Mucosa of descending colon (tissue), 3 donors: ENCODE results near the gene STAC3. TPM values are rescaled to one million over a fixed set of nuclear protein-coding genes. Genes with fewer than 3 reads are reported as not detected.

Source experiments
- ATAC-seq: fragments of 200-7000 bp; cut with Tn5 transposase; one replicate; pipeline ENCODE4 v1.9.1; 2020; ENCODE audit warnings: mild to moderate bottlenecking, moderate library complexity
- DNase-seq, 3 donors: peaks; one replicate each; pipeline ENCODE4 v3.0.0-alpha.2; 2020
- H3K36me3 ChIP-seq: fragments of 200-600 bp; one replicate; pipeline ENCODE4 v1.8.0; 2021; ENCODE audit warnings: low read depth, mild to moderate bottlenecking
- H3K4me1 ChIP-seq: fragments of 200-600 bp; one replicate; pipeline ENCODE4 v1.8.0; 2021; ENCODE audit warnings: low read depth, mild to moderate bottlenecking
- H3K4me3 ChIP-seq: fragments of 200-600 bp; one replicate; pipeline ENCODE4 v1.8.0; 2021; ENCODE audit warnings: mild to moderate bottlenecking
- H3K9me3 ChIP-seq: fragments of 200-600 bp; one replicate; pipeline ENCODE4 v1.8.0; 2021; ENCODE audit warnings: mild to moderate bottlenecking
- intact Hi-C, 2 donors: fragments of 100-400 bp; cut with DNase I in 1 of 2; cut with micrococcal nuclease in 1 of 2; formaldehyde crosslinking; loops; one replicate each; pipeline versions ENCODE4 v1.11.0 to v1.11.1; 2022; cut with DNase I, micrococcal nuclease
- total RNA-seq, 3 donors: library from RNA; stranded (reverse); fragmentation: NEBNext Ultra II Directional in 2 of 3; extraction: Animal tissue kit (Norgen Biotek cat#: 25700) in 2 of 3; gene quantifications; one replicate each; pipeline versions ENCODE4 v1.2.1 to v1.2.4, GENCODE V29; 2021 to 2023
- TF ChIP-seq, protein P1 (sequence below): fragments of 200-600 bp; IDR thresholded peaks from one replicate; pipeline ENCODE4 v1.8.0; 2022; ENCODE audit warnings: antibody characterized with exemption, mild to moderate bottlenecking
- donor health status: DM: no; HTN: no; CAD: no; lungs with moderate emphysema.
- donor health status: DM: no; HTN: no; CAD: no.
- donor health status: DM: no; HTN: yes; CAD: no.

The STAC3 gene
- total RNA-seq, 3 donors from 2014 or later: 2.4 to 4.3 (median 3.3) TPM

- intact Hi-C loops: no loop called here
- Histone ChIP-seq H3K4me1 (peaks cover 8% of the 10 kb centered on the region), H3K4me3 (no peak overlapping the region), H3K9me3 (no peaks in the 10 kb centered on the region), H3K36me3 (no peaks in the 10 kb centered on the region)
- no peak for DNase-seq
- no peak for ATAC-seq
- TF ChIP-seq, protein P1, sequence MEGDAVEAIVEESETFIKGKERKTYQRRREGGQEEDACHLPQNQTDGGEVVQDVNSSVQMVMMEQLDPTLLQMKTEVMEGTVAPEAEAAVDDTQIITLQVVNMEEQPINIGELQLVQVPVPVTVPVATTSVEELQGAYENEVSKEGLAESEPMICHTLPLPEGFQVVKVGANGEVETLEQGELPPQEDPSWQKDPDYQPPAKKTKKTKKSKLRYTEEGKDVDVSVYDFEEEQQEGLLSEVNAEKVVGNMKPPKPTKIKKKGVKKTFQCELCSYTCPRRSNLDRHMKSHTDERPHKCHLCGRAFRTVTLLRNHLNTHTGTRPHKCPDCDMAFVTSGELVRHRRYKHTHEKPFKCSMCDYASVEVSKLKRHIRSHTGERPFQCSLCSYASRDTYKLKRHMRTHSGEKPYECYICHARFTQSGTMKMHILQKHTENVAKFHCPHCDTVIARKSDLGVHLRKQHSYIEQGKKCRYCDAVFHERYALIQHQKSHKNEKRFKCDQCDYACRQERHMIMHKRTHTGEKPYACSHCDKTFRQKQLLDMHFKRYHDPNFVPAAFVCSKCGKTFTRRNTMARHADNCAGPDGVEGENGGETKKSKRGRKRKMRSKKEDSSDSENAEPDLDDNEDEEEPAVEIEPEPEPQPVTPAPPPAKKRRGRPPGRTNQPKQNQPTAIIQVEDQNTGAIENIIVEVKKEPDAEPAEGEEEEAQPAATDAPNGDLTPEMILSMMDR: no peak
These were observed 39.9 kb downstream of the STAC3 start for GRCh38 chr12:57210926-57211692.

- TF ChIP-seq, protein P1: no peak
- DNase-seq: no peak
- Histone ChIP-seq H3K9me3 (no peaks in the 10 kb centered on the region), H3K36me3 (no peaks in the 10 kb centered on the region), H3K4me3 (no peak overlapping the region), H3K4me1 (peaks cover 3% of the 10 kb centered on the region)
- ATAC-seq: no peak
- intact Hi-C loops: no loop called here
These were observed 40.5 kb downstream of the STAC3 start for GRCh38 chr12:57210461-57210860.

GRCh38 chr12:57209916-57210315 is 41.1 kb downstream of the STAC3 start:
- DNase-seq (peak in 1 of 3 donors; percentile 44), ATAC-seq (no peak)
- Histone ChIP-seq H3K36me3 (no peaks in the 10 kb centered on the region), H3K9me3 (no peaks in the 10 kb centered on the region), H3K4me1 (peaks cover 3% of the 10 kb centered on the region), H3K4me3 (no peak overlapping the region)
- intact Hi-C loops: no loop called here
- TF ChIP-seq, protein P1: no peak

DNA sequence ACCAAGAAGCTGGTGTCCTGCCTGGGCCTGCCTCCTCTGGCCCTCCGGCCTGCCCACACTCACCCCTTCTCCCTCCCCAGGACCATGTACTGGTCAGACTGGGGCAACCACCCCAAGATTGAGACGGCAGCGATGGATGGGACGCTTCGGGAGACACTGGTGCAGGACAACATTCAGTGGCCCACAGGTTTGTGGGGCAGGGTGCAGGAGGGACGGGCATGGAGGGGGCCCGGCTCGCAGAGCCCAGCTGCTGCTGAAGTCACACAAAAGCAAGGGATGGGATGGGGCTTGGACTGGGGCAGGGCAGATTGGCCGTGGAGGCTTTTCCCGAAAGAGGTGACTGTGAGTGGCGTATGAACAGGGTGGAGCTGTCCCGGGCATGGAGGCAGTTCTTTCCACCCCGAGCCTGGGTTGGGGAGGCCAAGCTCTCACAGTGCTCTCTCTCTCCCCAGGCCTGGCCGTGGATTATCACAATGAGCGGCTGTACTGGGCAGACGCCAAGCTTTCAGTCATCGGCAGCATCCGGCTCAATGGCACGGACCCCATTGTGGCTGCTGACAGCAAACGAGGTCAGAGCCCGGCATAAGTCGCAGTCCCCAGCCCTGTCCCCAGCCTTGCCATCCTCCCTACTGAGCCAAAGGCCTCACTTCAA is 42.2 kb downstream of the STAC3 start:
- TF ChIP-seq, protein P1: no peak
- no peak for ATAC-seq
- intact Hi-C loops: no loop called here
- Histone ChIP-seq H3K4me3 (no peak overlapping the region), H3K4me1 (peaks cover 2% of the 10 kb centered on the region), H3K9me3 (no peaks in the 10 kb centered on the region), H3K36me3 (no peaks in the 10 kb centered on the region)
- DNase-seq: peak in 1 of 3 donors; percentile 48

DNA sequence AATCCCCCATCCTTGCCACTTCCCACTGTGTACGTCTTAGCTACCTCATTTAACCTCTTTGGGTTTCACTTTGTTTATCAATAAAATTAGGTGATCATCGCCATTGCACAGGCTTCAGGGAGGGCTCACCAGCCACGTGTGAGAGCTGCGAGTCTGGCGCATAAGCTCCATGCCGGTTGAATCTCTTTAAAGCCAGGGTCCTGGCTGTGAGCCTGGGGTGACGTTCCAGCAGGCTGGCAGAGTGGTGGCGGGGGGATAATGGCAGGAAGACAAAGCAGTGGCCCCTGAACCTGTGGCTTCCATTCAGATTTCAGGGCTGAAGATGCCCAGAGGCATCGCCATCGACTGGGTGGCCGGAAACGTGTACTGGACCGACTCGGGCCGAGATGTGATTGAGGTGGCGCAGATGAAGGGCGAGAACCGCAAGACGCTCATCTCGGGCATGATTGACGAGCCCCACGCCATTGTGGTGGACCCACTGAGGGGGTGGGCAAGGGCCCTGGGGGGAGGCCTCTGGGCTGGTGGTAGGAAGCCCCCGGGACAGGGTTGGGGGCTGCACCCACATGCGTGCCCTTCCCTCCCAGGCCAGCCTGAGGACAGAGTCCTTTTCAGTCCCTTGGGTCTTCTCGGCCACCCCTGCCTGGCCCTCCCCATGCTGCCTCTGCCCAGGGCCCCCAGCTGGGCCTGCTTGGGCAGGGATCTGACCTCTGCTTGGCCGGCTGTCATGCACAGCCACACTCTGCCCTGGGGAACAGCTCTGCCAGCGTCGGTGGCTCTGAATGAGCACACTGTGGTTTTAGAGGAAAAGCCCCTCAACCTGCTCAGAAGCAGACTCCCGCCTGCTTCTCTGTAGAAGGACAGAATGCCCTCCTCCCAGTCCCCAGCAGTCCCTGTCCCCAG is 43.0 kb downstream of the STAC3 start:
- TF ChIP-seq, protein P1: no peak
- no peaks in the 10 kb centered on the region for H3K4me1 ChIP-seq
- ATAC-seq: no peak
- intact Hi-C loops: no loop called here
- no peaks in the 10 kb centered on the region for H3K9me3 ChIP-seq
- peak in 1 of 3 donors; percentile 50 for DNase-seq
- H3K36me3 ChIP-seq: no peaks in the 10 kb centered on the region
- H3K4me3 ChIP-seq: no peak overlapping the region
